ENCODE measurements around the gene WWC1.
"Not testable (repeated sequence)": the region's sequence is repeated elsewhere in the genome, so short reads cannot be mapped to it uniquely, and the experiment has no call there.

The WWC1 gene

DNA sequence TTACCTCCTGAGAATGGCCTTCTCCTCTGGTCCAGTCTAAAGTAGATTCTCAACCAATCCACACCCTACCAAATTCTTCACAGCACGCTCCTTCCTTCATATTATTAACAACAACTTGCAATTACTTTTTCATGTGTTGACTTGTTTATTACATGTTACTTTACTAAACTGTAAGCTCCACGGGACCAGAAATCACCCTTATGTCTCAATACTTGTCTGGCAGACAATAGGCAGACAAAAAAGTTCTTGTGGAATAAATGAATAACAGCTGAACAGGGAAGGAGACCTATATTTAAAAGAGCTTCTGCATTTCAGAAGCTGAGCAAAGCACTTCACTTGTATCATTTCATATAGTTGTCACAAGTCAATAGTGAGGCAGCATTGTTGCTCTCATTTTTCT lies 5.7 kb upstream of the WWC1 start:
- Histone ChIP-seq H3K27ac (ENCODE audit: low read depth, low read length, poor library complexity, severe bottlenecking) (no peak overlapping the region), H3K9me3 (ENCODE audit: low read length) (no peaks in the 10 kb centered on the region), H3K4me2 (ENCODE audit: low read length) (no peak overlapping the region), H3K4me3 (ENCODE audit: low read depth, low read length, poor library complexity, severe bottlenecking) (no peak overlapping the region), H3K9me2 (ENCODE audit: low read depth, low read length) (no peaks in the 10 kb centered on the region), H3F3A (ENCODE audit: insufficient read depth, low read length) (no peaks in the 10 kb centered on the region), H3K9ac (ENCODE audit: low read length) (no peak overlapping the region), H3K79me2 (ENCODE audit: insufficient read depth, low read length) (no peaks in the 10 kb centered on the region), H3K27me3 (ENCODE audit: insufficient read depth, low read length) (peaks cover 11% of the 10 kb centered on the region; the same call in 1 of the 2 replicates), H3K4me1 (ENCODE audit: insufficient read depth, low read length, severe bottlenecking) (no peaks in the 10 kb centered on the region), H3K36me3 (ENCODE audit: insufficient read depth, low read length) (no peaks in the 10 kb centered on the region), H2AFZ (ENCODE audit: low read length) (no peak overlapping the region), H4K20me1 (ENCODE audit: insufficient read depth, low read length) (no peaks in the 10 kb centered on the region)
- TF ChIP-seq, protein P1, sequence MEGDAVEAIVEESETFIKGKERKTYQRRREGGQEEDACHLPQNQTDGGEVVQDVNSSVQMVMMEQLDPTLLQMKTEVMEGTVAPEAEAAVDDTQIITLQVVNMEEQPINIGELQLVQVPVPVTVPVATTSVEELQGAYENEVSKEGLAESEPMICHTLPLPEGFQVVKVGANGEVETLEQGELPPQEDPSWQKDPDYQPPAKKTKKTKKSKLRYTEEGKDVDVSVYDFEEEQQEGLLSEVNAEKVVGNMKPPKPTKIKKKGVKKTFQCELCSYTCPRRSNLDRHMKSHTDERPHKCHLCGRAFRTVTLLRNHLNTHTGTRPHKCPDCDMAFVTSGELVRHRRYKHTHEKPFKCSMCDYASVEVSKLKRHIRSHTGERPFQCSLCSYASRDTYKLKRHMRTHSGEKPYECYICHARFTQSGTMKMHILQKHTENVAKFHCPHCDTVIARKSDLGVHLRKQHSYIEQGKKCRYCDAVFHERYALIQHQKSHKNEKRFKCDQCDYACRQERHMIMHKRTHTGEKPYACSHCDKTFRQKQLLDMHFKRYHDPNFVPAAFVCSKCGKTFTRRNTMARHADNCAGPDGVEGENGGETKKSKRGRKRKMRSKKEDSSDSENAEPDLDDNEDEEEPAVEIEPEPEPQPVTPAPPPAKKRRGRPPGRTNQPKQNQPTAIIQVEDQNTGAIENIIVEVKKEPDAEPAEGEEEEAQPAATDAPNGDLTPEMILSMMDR (IDR thresholded peaks at IDR 0.05; ENCODE audit: low read length), result no peak
- no peak for TF ChIP-seq EZH2 (IDR thresholded peaks at IDR 0.05; ENCODE audit: borderline replicate concordance, low read length)

DNA sequence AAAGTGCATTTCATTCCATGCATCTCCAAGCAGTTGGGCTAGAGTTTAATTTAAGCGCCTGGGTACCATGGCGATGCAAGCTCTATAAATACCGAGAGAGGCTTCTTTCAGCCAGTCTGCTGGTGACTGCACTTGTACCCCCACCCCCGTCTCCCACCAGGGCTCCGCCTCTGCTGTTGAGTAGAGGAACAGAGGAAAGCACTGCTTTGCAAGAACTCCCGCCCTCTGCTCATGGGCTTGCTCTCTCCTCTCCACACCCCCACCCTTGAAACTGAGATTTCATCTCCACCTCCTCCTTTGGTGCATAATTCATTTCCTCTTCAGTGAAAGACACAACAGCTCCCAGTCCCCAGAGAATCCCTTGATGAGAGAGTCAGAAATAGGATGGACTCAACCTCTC lies 5.1 kb upstream of the WWC1 start:
- no peak overlapping the region for H3K27ac ChIP-seq (ENCODE audit: low read depth, low read length, poor library complexity, severe bottlenecking)
- H3K4me1 ChIP-seq (ENCODE audit: insufficient read depth, low read length, severe bottlenecking), result no peaks in the 10 kb centered on the region
- no peak for TF ChIP-seq EZH2 (IDR thresholded peaks at IDR 0.05; ENCODE audit: borderline replicate concordance, low read length)
- TF ChIP-seq, protein P1 (IDR thresholded peaks at IDR 0.05; ENCODE audit: low read length), result no peak
- H3K27me3 ChIP-seq (ENCODE audit: insufficient read depth, low read length), result peaks cover 11% of the 10 kb centered on the region; the same call in 1 of the 2 replicates
- no peaks in the 10 kb centered on the region for H3K36me3 ChIP-seq (ENCODE audit: insufficient read depth, low read length)
- no peak overlapping the region for H3K9ac ChIP-seq (ENCODE audit: low read length)
- H4K20me1 ChIP-seq (ENCODE audit: insufficient read depth, low read length), result no peaks in the 10 kb centered on the region
- no peak overlapping the region for H3K4me3 ChIP-seq (ENCODE audit: low read depth, low read length, poor library complexity, severe bottlenecking)
- no peaks in the 10 kb centered on the region for H3K9me3 ChIP-seq (ENCODE audit: low read length)
- H3F3A ChIP-seq (ENCODE audit: insufficient read depth, low read length), result no peaks in the 10 kb centered on the region
- H3K79me2 ChIP-seq (ENCODE audit: insufficient read depth, low read length), result no peaks in the 10 kb centered on the region
- no peak overlapping the region for H2AFZ ChIP-seq (ENCODE audit: low read length)
- no peak overlapping the region for H3K4me2 ChIP-seq (ENCODE audit: low read length)
- H3K9me2 ChIP-seq (ENCODE audit: low read depth, low read length), result no peaks in the 10 kb centered on the region

DNA sequence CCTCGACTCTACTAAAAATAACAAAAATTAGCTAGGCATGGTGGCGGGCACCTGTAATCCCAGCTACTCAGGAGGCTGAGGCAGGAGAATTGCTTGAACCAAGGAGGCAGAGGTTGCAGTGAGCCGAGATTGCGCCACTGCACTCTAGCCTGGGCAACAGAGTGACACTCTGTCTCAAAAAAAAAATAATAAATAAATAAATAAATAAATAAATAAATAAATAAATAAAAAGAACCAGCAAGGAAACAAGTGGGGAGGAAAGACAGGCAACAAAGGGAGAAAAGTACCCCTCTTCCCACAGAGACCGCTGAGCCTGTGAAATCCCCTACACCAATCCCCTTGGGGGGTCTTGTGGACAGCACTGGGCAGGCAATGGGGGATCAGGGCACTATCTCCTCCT lies 4.6 kb upstream of the WWC1 start:
- H3K4me3 ChIP-seq (ENCODE audit: low read depth, low read length, poor library complexity, severe bottlenecking); H3K9me3 ChIP-seq (ENCODE audit: low read length); H2AFZ ChIP-seq (ENCODE audit: low read length); H3K4me1 ChIP-seq (ENCODE audit: insufficient read depth, low read length, severe bottlenecking); H3K27ac ChIP-seq (ENCODE audit: low read depth, low read length, poor library complexity, severe bottlenecking); H3K9ac ChIP-seq (ENCODE audit: low read length); H3K4me2 ChIP-seq (ENCODE audit: low read length); H3K79me2 ChIP-seq (ENCODE audit: insufficient read depth, low read length); H3F3A ChIP-seq (ENCODE audit: insufficient read depth, low read length); H3K36me3 ChIP-seq (ENCODE audit: insufficient read depth, low read length); H3K9me2 ChIP-seq (ENCODE audit: low read depth, low read length); H4K20me1 ChIP-seq (ENCODE audit: insufficient read depth, low read length): not testable (repeated sequence)
- H3K27me3 ChIP-seq (ENCODE audit: insufficient read depth, low read length), result peaks cover 11% of the 10 kb centered on the region; the same call in 1 of the 2 replicates

DNA sequence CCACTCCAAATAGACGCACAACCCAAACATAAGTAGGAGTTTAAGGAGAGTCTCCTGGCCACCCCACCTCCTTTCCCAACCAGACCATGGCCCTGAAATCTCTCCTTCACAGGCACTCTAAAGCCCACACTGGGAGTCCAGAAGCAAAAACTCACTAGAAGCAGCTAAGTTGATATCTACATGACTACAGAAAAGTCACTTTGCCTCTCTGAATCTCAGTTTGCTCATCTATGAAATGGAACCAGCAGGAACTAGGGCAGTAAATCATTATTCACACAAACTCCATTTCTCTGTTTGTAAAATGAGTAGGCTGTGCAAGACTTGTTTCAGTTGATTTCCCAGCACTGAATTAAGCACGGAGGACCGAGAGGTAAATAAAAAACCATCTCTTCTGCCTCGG lies 4.1 kb upstream of the WWC1 start:
- no peak overlapping the region for H2AFZ ChIP-seq (ENCODE audit: low read length)
- H3K9ac ChIP-seq (ENCODE audit: low read length), result no peak overlapping the region
- no peaks in the 10 kb centered on the region for H3K9me2 ChIP-seq (ENCODE audit: low read depth, low read length)
- peaks cover 11% of the 10 kb centered on the region; the same call in 1 of the 2 replicates for H3K27me3 ChIP-seq (ENCODE audit: insufficient read depth, low read length)
- H3K4me3 ChIP-seq (ENCODE audit: low read depth, low read length, poor library complexity, severe bottlenecking), result no peak overlapping the region
- no peaks in the 10 kb centered on the region for H4K20me1 ChIP-seq (ENCODE audit: insufficient read depth, low read length)
- H3F3A ChIP-seq (ENCODE audit: insufficient read depth, low read length), result no peaks in the 10 kb centered on the region
- no peak overlapping the region for H3K27ac ChIP-seq (ENCODE audit: low read depth, low read length, poor library complexity, severe bottlenecking)
- no peaks in the 10 kb centered on the region for H3K9me3 ChIP-seq (ENCODE audit: low read length)
- no peaks in the 10 kb centered on the region for H3K4me1 ChIP-seq (ENCODE audit: insufficient read depth, low read length, severe bottlenecking)
- H3K79me2 ChIP-seq (ENCODE audit: insufficient read depth, low read length), result no peaks in the 10 kb centered on the region
- no peak overlapping the region for H3K4me2 ChIP-seq (ENCODE audit: low read length)
- no peaks in the 10 kb centered on the region for H3K36me3 ChIP-seq (ENCODE audit: insufficient read depth, low read length)
- no peak for TF ChIP-seq EZH2 (IDR thresholded peaks at IDR 0.05; ENCODE audit: borderline replicate concordance, low read length)
- TF ChIP-seq, protein P1 (IDR thresholded peaks at IDR 0.05; ENCODE audit: low read length), result no peak
